Measurements from ENCODE around the gene MYBPC1.

DNA sequence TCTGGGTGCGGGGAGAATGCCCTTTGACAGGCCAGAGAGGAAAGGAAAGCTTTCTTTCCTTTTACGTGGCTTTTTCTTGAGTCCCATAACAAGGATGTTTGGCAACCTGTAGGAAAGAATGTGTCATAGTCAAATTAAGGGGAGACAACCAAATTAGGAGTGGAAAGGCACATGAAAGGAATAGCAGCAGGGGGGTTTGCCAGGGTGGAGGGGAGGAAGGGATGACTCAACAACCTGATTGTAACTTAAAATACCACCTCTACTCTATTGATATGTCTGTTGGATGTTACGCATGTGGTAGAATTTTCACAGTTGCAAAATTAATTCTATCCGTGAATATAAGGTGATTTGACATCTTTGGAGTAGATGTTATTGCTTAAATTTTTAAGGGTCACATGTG is 28.5 kb upstream of the MYBPC1 start:
- TF ChIP-seq POLR2AphosphoS5 (IDR thresholded peaks at IDR 0.05; ENCODE audit: low read depth, low read length) (no peak), REST (IDR thresholded peaks at IDR 0.05; ENCODE audit: insufficient read depth in 1 of 2, low read depth in 2 of 2, low read length in 1 of 2) (no peak)

Data from Panc1 (cell line).